Hematopoietic multipotent progenitor cell treated with erythropoietin and hydrocortisone succinate and interleukin-3 and kit ligand, for 6 days (in vitro differentiated cells): ENCODE measurements around the gene MYO1H.
A peak's percentile ranks its signal among the peaks of the same experiment; 100 is the strongest.
"Not testable (repeated sequence)": the region's sequence is repeated elsewhere in the genome, so short reads cannot be mapped to it uniquely, and the experiment has no call there.

Experiments used
- DNase-seq: peaks from one replicate; pipeline ENCODE4 v3.0.0-alpha.2; 2015

The MYO1H gene

DNA sequence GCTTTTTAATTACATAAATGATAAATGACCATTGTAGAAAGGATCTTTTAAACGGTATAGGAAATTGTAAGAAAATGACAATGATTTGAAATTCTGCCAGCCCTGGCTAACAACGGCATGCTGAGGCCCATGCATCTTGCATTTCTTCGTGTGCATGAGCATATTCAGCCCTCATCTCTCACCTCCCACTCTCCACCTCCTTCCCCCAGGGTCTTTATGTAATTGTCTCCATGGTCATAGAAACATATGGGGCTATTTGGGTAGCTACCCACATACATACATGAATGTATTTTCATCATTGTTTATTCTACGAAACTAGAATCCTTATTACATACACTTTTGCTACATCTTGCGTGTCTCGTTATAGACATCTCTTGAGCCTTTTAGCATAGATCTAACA lies 4.5 kb downstream of the MYO1H start:
- no peak for DNase-seq

- no peak for DNase-seq
Measured at GRCh38 chr12:109356577-109356976, 8.9 kb downstream of the MYO1H start.

GRCh38 chr12:109357032-109357431 lies 9.3 kb downstream of the MYO1H start:
- DNase-seq = no peak

DNA sequence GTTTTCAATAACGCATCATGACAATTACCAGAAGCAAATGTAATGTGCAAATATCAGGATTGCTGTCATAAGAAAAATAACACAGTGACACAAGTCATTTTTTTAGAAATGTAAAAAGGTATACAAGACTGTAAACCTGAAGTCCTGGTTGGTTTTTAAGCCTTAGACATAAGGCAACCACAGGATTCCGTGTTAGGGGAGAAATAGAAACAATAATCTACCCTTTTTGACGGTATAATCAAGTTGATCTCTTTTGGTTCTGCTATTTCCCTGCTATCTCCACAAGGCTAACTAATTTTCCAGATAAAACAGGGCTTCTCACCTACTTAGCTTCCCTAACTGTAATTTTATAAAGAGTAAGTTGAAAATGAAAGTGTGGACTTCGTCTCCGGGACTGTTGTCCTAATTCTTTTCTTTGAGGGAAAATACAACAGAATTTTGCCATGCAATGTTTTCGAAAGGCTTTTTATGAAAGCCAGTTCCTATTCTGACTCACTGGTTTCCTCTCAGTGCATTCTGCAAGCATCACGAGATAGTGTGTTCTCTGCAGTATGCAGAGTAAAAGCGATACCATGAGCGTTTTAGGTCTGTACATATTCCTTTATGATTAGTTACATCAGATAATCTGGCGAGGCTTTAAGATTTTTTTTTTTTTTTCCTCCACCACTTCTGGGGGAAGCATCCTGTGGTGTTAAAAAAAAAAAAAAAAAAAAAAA lies 10.6 kb downstream of the MYO1H start:
- peak; percentile 11 for DNase-seq

DNA sequence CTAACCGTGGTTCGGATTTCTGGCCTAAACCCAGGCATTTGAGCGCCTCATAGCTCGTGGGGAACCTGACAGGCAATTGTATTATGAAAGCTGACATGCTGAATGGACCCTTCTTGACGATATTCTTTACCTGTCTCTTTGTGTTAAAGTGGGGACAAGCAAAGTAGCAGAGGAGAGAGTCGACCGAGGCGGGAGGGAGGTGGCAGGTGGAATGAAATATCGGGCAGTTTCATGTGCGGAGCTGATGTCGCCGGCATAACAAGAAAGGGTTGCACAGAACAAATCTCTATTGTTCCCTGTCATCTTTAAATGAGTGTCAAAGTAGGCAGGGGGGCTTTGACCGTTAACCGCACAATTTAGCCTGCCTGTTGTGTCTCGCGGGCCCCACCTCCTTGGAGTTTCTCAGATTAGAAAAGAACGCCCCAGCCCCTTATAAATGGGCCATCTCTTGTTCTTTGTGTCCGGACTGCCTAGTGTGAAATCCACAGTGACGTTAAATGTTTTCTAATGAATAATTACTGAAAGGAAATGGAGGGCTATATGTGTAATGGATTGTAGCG lies 11.5 kb downstream of the MYO1H start:
- DNase-seq = no peak

- no peak for DNase-seq
Measured at GRCh38 chr12:109369831-109370230, 22.1 kb downstream of the MYO1H start.

- no peak for DNase-seq
Measured at GRCh38 chr12:109377139-109377685, 29.5 kb downstream of the MYO1H start.

DNA sequence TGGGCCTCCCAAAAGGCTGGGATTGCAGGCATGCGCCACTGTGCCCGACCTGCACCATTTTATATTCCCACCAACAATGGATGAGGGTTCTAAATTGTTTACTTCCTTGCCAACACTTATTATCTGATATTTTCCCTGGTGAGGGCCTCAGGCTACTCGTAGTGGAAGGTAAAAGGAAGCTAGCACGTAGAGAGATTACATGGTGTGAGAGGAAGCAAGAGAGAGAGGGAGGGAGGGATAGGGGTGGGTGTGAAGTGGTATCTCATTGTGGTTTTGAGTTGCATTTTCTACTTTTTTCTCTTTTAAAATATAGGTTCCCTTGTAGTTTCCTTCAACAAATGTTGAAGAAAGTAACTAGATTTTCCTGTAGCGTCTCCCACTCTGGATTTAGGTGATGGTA lies 30.9 kb downstream of the MYO1H start:
- peak; percentile 35 for DNase-seq

DNA sequence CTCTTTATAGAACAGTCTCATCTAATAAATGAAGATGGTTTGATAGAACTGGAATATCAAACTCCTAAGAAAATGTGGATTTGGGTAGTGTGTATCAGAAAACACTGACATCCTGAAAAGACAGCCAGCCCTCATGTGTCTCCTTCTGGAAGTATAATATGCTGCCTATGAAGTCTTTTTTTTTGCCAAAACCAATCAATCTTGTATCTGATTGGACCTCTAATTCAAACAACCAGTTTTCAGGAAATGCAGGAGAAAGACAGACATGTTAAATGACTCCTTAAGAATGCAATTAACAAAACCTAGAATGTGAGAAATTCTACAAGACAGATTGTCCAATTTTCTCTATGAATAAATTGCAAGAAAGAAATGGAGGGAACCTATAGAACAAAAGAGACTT lies 34.3 kb downstream of the MYO1H start:
- DNase-seq = no peak

DNA sequence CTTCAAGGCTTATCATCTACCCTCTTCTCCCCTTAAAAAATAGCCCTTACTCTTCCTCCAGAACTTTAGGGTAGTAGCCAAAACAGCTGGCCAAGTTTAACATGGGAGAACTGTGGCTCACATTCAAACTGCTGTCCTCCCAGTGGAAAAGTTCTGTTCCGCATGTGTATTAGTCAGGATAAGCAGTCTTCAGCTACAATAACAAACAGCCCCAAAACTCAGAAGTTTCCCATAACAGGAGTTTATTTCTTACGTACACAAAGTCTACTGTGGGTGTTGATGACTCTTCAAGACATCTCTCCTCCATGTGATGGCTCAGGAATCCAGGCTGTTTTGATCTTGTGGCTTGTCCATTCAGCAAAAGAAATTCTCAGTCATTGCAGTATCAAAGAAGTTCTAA lies 35.5 kb downstream of the MYO1H start:
- no peak for DNase-seq

GRCh38 chr12:109385339-109386058 lies 37.8 kb downstream of the MYO1H start:
- peak; percentile 72 for DNase-seq

GRCh38 chr12:109386059-109386433 lies 38.3 kb downstream of the MYO1H start:
- no peak for DNase-seq

DNA sequence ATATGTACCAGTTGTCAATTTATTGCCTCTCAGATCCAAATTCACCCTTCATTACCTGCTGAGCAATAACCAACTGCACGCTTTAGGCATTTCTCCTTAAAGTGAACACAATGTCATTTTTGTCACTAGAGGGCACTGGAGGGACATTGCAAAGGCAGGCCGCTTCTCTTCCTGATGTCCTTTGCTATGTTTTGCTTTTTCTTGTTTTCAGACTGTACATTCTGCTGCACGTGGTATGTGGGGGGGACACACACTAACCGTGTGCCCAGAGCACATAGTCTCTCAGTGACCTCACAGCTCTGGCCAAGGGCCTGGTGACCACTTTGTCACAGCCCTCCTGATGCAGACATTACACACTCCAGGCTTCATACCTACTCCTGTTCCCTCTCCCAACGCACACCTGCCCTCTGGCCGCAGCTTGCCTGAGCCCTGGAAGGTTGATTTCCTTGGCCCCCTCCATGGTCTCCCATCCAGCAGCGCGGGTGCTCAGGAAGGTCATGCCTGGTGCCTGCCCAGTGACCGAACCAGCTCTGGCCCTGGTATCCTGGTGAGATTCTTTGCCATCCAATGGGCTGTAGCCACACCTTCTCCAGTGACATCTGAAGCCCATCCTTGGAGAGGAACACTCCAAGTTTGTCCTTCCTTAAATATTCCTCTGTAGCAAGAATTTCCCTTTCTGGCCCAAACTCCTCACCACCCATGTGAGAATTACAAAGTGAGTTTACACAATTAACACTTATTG lies 39.9 kb downstream of the MYO1H start:
- DNase-seq = peak; percentile 73

- DNase-seq = no peak
Measured at GRCh38 chr12:109388167-109388563, 40.5 kb downstream of the MYO1H start.

DNA sequence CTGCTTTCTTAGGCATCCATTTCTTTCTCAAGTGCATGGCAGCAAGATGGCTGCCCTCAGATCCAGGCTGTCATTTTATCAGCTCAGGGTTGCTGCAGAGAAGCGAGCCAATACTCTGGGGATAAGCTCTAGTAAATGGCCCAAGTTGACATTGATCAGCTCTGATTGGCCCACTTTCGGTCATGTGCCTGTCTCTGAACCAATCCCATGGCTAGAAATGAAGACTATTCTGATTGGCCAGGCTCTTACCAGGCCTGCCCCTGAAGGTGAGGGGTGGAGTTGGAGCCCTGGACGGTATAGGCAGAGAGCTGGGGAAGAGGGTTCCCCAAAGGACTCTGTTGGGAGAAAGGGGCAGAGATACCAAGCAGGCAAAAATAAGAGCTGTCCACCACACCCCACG lies 41.4 kb downstream of the MYO1H start:
- peak; percentile 19 for DNase-seq

GRCh38 chr12:109393437-109394345 lies 46.0 kb downstream of the MYO1H start:
- DNase-seq = peak; percentile 81

- DNase-seq = no peak
Measured at GRCh38 chr12:109394891-109395290, 47.2 kb downstream of the MYO1H start.

DNA sequence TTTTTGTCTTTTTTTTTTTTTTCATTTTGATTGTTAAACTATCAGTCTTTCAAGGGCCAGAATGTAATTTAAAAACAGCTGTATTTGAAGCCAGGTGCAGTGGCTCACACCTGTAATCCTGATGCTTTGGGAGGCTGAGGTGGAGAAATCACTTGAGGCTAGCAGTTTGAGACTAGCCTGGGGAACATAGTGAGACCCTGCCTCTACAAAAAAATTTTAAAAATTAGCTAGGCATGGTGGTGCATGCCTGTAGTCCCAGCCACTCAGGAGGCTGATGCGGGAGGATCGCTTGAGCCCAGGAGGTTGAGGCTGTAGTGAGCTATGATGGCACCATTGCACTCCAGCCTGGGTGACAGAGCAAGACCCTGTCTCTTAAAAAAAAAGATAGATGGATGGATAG lies 57.1 kb downstream of the MYO1H start:
- not testable (repeated sequence) for DNase-seq

DNA sequence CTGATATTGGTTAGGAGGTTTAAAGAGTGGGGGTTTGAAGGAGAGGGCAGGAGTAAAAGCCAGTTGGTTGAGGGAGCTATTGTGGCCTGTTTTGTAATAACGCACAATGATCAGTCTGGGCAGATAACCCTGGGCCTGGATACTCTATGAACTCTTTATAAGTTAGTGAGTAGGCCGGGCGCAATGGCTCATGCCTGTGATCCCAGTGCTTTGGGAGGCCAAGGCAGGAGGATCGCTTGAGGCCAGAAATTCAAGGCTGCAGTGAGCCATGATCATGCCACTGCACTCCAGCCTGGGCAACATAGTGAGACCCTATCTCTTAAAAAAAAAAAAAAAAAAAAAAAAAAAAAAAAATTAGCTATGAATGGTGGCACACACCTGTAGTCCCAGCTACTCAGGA lies 58.4 kb downstream of the MYO1H start:
- DNase-seq = not testable (repeated sequence)

GRCh38 chr12:109418848-109419480 lies 71.3 kb downstream of the MYO1H start:
- no peak for DNase-seq

DNA sequence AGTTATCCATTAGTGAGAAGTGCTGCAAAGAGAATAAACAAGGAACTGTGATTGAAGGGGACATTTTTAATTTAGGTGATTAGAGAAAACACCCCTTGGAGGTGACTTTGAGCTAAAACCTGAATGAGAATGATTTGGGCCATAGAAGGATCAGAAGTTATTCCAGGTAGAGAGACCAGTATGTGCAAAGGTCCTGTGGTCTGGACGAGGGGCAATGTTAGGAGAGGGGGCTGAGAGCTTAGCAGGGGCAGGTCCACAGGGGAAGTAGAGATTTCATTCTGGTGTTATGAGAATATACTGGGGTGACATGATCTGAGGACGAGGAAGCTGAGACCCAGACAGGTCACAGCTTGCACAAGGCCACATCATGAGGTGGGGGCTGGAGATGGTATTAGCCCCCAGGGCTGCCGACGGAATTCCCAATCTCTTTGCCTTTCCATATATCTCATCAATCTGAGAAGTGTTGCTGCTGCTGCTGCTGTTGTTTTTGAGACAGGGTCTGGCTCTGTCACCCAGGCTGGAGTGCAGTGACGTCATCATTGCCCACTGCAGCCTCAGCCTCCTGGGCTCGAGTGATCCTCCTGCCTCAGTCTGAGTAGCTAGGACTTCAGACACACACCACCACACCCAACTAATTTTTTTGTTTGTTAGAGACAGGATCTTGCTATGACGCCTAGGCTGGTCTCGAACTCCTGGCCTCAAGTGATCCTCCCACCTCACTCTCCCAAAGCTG lies 73.8 kb downstream of the MYO1H start:
- DNase-seq = no peak
